ENCODE measurements around the gene DYNC2I2.
"Not testable (repeated sequence)": the region's sequence is repeated elsewhere in the genome, so short reads cannot be mapped to it uniquely, and the experiment has no call there.

The DYNC2I2 gene

DNA sequence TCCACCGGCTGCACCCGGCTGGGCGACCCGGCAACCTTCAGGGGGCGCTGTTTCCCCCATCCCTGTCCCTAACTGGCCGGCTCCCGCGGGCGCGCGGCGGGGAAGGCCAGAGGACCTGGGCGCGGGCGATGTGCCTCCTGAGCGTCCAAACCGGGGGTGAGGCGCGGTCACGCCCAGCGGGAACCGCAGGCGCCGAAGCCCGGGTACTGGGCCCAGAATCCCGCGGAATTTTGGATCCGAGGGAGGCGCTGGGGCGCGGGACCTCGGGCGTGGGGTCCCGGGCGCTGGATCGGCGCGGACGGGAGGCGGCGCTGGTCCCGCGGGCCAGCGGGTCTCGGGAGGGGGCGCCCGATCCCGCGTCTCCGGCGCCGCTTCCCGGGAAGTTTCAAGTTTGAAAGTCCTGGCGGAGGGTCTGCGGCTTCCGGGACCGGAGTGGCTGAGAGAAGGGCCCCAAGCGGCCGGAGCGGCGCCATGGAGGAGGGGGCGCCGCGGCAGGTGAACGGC lies 45.9 kb upstream of the DYNC2I2 start, which contains the start of gene PKN3:
Gene PKN3 (plus strand): TSS at position 59 of the 504 bp plus-strand sequence. CDS start 413 bp downstream, at position 472.
- H3K4me3 ChIP-seq (ENCODE audit: low read depth, low read length), result peak within 1 kb of the TSS; percentile 54
- TF ChIP-seq, protein P1, sequence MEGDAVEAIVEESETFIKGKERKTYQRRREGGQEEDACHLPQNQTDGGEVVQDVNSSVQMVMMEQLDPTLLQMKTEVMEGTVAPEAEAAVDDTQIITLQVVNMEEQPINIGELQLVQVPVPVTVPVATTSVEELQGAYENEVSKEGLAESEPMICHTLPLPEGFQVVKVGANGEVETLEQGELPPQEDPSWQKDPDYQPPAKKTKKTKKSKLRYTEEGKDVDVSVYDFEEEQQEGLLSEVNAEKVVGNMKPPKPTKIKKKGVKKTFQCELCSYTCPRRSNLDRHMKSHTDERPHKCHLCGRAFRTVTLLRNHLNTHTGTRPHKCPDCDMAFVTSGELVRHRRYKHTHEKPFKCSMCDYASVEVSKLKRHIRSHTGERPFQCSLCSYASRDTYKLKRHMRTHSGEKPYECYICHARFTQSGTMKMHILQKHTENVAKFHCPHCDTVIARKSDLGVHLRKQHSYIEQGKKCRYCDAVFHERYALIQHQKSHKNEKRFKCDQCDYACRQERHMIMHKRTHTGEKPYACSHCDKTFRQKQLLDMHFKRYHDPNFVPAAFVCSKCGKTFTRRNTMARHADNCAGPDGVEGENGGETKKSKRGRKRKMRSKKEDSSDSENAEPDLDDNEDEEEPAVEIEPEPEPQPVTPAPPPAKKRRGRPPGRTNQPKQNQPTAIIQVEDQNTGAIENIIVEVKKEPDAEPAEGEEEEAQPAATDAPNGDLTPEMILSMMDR (IDR thresholded peaks at IDR 0.05; ENCODE audit: control insufficient read depth, extremely low read depth, insufficient read depth), result peak; percentile 80
- no peak for DNase-seq (ENCODE audit: low read depth)

DNA sequence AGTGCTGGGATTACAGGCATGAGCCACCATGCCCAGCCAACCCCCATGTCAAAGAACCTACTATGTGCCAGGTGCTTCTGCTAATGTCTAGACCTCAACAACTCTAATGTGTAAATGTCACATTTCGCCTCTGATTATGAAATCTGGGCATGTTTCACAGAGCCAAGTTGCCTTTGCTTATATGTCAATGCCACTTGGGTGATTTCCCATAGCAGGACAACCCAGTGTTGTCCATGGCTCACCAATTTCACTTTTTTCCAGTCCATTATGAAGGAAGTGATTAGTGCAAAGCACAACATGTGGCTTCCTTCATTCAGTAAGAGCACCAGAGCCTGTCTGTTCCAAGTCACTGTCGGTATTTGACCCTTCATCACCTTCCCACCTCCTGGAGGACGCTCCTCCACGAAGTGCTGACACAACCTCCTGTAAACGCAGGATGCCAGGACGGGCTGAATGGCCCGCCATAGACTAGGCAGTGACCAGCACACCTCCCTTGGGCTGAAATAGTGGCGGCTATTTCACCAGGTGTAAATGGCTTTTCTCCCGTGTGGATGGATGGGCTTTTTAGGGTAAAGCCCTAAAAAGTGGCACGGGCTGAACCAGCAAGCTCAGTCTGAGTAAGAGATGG lies 44.7 kb upstream of the DYNC2I2 start:
- DNase-seq (ENCODE audit: low read depth), result no peak
- H3K4me3 ChIP-seq (ENCODE audit: low read depth, low read length), result no peak overlapping the region
- TF ChIP-seq, protein P1 (IDR thresholded peaks at IDR 0.05; ENCODE audit: control insufficient read depth, extremely low read depth, insufficient read depth), result no peak

DNA sequence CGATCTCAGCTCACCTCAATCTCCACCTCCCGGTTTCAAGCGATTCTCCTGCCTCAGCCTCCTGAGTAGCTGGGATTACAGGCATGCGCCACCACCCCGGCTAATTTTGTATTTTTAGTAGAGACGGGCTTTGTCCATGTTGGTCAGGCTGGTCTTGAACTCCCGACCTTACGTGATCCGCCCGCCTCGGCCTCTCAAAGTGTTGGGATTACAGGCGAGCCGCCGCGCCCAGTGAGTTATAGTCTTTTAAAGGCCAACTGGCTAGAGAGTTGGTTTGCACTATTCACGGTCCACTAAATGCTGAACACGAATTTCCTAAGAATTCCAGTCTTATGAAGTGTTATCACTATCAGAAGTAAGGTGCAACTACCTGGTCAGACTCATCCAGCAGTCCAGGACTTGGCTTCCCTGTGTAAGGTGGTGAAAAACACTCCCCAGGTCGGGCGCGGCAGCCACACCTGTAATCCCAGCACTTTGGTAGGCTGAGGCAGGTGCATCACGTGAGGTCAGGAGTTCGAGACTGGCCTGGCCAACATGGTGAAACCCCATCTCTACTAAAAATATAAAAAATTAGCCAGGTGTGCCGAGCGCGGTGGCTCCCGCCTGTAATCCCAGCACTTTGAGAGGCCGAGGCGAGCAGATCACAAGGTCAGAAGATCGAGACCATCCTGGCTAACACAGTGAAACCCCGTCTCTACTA lies 42.6 kb upstream of the DYNC2I2 start:
- not testable (repeated sequence) for DNase-seq (ENCODE audit: low read depth); H3K4me3 ChIP-seq (ENCODE audit: low read depth, low read length)

DNA sequence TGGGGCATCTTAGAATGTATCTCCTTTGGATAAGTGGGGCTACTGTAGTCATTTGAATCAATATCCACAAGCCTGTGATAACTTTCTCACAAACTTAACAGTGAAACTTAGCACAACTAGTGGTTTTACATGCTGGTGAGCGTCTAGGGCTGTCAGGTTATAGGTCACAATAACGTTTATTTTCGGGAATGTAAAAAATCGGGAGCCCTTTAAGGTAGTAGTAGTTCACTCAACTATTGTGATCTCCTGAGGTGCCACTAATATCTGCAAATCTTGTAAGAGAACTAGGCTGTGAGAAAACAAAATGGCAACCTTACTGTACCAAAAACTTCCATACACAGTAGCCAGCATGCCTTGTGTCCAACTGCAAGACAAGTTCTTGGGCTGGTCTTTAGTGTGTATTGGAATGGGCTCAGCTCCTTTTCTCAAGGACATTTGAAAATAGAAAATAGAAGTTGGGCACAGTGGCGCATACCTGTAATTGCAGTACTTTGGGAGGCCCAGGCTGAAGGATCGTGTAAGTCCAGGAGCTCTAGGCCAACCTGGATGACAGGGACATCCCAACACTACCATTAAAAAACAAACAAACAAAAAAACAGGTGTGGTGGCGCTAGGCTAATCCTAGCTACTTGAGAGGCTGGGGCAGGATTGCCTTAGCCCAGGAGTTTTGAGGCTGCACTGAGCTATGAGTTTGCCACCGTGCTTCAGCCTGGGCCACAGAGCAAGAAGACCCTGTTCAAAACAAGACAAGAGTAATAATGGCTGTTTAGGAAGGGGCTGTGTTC lies 40.5 kb upstream of the DYNC2I2 start:
- TF ChIP-seq, protein P1 (IDR thresholded peaks at IDR 0.05; ENCODE audit: control insufficient read depth, extremely low read depth, insufficient read depth), result no peak
- H3K4me3 ChIP-seq (ENCODE audit: low read depth, low read length), result no peak overlapping the region
- DNase-seq (ENCODE audit: low read depth), result no peak

DNA sequence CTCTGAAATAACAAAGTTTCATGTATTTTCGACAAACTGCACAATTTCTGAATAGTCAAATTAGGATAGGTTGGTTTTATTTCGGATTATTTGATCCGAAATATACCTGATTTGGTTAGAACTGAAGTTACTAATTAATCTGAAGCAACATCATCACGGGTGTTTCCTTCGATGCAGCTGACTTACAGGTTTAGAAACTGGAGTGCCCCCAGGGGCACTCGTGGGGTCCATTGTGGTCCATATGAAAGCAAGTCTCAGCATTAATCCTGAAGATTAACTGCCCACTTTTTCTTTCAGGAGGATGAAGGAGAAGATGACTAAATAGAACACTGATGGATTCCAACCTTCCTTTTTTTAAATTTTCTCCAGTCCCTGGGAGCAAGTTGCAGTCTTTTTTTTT lies 37.7 kb upstream of the DYNC2I2 start:
- TF ChIP-seq, protein P1 (IDR thresholded peaks at IDR 0.05; ENCODE audit: control insufficient read depth, extremely low read depth, insufficient read depth), result no peak
- H3K4me3 ChIP-seq (ENCODE audit: low read depth, low read length), result no peak overlapping the region
- no peak for DNase-seq (ENCODE audit: low read depth)

DNA sequence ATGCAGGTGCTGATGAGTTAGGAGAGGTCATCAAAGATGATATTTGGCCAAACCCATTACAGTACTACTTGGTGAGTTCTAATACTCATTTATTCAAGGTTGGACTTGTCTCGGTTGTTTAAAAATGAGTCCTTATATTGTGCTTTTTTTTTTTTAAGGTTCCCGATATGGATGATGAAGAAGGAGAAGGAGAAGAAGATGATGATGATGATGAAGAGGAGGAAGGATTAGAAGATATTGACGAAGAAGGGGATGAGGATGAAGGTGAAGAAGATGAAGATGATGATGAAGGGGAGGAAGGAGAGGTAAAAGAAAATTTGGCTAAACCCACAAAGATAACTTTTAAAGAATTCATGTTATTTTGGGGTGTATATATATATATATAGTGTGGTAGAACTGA lies 37.1 kb upstream of the DYNC2I2 start:
- DNase-seq (ENCODE audit: low read depth); H3K4me3 ChIP-seq (ENCODE audit: low read depth, low read length): not testable (repeated sequence)

DNA sequence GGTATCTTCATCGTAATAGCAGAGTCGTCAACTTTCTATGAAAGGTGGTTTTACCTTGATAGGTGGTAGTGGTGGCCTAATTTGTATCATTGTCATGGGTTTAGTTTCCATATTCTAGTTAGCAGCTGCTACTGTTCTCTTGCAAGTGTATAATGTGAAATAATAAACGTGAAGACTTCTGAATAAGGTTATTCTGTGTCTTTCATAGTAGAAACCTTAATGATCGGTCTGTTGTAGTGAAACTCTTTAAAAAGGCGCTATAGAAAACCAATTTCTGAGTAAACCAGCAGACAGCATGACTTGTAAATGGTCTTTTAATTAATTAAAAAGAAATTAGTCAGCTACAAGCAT lies 34.0 kb upstream of the DYNC2I2 start:
- TF ChIP-seq, protein P1 (IDR thresholded peaks at IDR 0.05; ENCODE audit: control insufficient read depth, extremely low read depth, insufficient read depth), result no peak
- DNase-seq (ENCODE audit: low read depth), result no peak
- H3K4me3 ChIP-seq (ENCODE audit: low read depth, low read length), result peak overlapping the region; percentile 97
